GM21723 (cell line): ENCODE data around the gene CARMIL1.

Experiments
- ATAC-seq: cut with Tn5 transposase; IDR thresholded peaks from one replicate; pipeline ENCODE4 v1.9.1; 2021; ENCODE audit warnings: mild to moderate bottlenecking, moderate library complexity; ENCODE audit not compliant: unreplicated experiment

The CARMIL1 gene

DNA sequence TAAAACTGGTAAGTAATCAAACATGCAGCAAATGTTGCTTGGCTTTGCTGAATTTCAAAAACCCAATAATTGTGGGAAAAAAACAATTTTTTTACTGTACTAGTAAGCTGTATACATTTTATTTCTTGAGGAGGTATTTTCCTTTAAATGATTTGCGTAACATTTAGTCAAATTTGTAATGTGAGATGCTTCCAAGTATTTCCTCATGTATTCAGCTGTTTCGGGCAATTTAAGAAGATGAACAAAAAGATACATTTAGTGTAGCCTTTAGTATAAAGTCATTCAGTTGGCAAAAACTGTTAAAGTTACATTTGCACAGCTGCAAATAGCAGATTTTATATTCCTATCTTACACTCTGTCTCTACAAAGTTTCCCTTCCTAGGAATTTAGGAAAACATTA is 186.8 kb downstream of the CARMIL1 start:
- ATAC-seq, result no peak

DNA sequence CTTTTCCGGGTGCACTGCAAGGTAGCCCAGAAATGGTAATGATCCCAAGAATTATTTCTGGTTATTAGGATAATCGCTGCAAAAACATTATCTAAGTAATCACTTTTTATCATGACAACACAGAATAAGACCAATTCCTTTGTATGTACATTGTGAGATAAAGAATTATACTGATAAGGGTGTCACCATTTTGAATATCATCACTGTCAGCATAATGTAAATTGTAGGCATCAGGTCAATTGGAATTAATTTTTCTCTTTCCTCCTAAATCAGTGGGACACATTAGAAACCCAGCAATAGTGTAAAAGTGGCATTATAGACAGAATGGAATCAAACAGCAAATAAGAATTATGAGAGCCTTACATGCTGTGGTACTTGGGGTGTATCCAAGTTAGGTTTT is 189.7 kb downstream of the CARMIL1 start:
- ATAC-seq, result no peak

DNA sequence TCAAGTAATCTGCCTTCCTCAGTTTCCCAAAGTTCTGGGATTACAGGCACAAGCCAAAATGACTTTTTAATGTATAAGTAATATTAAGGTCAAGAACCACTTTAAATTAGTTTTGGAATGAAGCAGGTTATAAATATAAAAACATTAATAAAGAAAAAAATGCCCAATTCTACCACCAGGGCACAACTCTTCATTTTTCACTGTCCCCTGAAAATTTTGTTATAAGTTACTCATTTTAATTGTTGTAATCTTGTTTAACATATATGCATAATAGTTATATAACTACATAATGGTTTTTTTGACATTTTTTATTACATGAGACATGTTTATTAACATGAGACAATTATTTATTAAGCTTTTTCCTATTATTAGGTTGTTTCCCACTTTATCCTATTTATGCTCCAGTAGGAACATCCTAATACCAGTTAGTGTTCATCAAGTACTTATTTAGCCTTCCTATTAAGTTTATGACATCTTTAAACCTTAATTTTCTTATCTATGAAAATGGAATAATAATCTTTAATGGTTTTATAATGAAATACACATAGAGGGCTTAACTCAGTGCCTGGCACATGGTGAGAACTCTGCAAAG is 190.7 kb downstream of the CARMIL1 start:
- ATAC-seq, result no peak

DNA sequence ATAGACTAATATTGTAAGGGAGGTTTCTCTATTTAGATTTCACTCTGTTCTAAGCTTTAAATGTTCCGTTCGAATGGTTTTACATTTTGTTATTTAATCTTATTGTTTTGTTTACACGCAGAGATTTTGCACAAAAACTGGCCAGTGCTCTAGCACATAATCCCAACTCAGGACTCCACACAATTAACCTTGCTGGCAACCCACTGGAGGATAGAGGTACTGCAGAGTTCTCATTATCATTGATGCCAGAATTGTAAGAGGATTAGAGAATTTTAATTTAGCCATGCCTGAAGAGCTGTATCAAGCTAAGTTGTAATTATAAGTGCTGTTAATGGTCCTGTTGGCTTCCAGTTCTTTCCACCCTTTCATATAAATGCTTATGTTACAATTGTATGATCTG is 193.1 kb downstream of the CARMIL1 start:
- no peak for ATAC-seq

DNA sequence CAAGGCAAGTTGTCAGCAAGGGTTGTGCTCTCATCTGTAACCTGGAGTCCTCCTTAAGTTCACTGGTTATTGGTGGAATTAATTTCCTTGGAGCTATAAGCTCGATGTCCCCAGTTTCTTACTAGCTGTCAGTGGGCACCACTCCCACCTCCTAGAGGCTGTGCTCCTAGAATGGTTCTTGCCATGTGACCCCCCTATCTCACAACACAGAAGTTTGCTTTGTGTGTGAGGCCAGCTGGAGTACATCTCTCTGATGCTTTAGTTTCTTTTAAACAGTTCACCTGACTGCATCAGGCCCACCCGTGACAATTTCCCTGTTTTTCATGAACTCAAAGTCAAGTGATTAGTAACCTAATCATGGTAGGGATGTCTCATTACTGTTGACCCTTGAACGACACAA is 193.7 kb downstream of the CARMIL1 start:
- ATAC-seq, result no peak

DNA sequence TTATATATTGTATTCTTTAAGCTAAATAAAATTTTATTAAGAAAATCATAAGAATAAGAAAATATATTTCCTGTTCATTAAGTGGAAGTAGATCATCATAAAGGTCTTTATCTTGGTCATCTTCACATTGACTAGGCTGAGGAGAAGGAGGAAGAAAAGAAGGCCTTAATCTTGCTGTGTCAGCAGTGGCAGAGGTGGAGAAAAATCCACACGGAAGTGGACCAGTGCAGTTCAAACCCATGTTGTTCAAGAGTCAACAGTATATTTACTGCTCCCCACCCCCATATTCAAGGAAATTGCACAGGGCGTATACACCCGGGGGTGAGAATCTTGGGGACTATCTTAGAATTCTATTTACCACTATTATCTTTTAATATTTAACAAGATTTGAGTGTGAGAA is 194.3 kb downstream of the CARMIL1 start:
- ATAC-seq, result no peak

DNA sequence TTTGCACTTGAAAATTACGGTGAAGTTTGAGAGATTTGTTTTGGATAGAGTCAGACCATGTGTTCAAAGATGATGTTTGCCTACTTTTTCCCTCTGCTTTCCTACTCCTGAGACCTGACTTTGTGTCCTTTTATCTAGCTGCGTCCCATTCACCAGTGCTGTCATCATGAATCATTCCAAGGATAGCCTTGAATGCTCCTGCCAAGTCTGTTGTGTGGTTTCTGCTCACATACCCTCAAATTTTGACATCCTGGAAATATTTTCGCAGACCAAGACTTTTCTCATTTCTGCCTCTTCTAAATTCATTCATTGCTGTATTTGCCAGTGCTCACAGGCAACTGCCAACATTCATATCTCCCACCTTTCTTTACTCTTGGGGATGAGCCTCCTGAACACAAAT is 197.0 kb downstream of the CARMIL1 start:
- ATAC-seq, result no peak

DNA sequence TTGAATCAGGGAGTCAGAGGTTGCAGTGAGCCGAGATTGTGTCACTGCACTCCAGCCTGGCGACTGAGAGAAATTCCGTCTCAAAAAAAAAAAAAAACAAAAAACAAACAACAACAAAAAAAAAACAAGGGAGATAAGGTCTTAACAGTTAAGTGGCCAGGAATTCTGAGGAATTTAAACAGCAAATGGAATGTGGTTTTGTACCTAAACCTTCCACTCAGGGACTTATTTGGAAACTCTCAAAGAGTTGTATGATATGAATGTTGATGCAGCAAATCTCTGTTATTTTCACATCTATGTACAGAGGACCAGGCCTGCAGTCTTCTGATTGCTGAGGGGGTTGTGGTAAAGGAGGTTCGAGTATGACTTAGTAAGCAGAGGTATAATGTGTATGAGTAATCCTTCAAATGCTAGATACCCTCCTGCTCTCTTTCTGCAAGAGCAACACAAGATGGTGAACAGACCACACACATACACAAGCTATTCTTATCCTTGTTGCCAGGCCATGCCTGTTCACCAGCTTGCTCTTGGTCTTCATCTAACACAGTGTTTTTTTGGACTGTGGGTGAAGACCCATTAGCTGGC is 197.9 kb downstream of the CARMIL1 start:
- ATAC-seq, result no peak

DNA sequence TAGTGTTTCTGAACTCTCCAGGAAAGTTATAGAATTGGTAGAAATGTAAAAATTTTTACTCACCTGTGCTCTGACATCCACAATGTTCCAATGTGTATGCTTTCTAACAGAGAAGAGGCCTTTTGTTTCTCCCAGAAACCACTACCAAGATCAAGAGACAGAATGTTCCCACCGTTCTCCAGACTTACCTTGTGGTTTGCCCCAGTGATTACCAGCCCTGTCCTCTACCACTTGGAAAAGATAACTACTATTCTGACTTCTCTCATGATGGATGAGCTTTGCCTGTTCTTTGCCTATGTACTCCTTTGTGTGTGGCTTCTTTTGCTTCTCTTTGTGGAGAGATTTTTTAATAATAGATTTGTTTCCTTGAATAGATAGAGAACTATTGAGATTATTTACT is 199.8 kb downstream of the CARMIL1 start:
- no peak for ATAC-seq

DNA sequence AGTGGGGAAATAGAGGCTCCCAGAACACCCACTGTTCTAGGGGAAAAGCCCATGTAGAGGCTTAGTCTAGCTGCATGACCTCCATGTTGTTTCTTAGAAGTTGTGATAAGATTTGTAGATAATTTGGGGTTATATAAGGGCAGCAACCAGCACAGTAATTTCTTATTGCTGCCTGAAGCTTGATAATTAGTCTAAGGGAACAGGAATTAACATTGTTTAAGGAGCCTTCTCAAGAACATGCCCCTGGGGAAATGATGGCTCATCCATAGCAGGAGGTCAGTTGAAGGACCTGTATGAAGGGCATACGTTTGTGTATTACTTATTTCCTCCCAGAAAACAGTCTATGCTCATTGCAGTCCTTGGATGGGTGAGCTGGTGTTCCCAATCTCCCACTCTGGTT is 202.1 kb downstream of the CARMIL1 start:
- no peak for ATAC-seq

DNA sequence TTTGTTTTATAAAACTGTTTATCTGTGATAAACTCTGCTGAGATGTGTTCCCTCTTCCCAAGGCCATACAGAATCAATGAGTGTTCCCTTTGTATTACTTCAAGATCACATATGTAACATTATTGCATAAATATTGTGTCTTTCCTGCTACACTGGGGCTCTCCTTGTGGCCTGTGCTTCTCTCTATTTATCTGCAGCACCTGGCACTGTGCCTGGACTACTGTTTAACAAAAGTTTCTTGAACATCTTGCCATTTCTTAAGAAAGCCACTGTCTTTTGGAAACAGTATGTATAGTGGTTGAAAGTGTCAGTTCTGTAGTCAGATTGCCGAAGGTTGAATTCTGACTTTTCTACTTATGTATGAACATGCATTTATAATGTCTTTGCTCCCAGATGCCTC is 203.8 kb downstream of the CARMIL1 start:
- ATAC-seq, result no peak

DNA sequence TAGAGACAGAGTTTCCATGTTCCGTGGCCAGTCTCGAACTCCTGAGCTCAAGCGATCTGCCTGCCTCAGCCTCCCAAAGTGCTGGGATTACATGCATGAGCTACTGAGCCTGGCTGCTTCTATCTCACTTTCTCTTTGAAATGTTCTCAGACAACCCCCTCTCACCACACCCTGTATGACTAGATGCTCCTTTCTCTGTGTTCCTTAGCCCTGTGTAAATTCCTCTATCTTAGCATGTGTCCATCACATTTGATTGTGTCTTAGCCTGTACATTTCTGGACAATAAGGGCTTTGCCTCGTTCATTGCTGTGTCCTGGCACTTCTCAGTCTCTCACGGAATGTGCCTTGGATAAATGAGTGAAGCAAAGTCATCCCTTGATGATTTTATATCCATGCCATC is 204.8 kb downstream of the CARMIL1 start:
- no peak for ATAC-seq

DNA sequence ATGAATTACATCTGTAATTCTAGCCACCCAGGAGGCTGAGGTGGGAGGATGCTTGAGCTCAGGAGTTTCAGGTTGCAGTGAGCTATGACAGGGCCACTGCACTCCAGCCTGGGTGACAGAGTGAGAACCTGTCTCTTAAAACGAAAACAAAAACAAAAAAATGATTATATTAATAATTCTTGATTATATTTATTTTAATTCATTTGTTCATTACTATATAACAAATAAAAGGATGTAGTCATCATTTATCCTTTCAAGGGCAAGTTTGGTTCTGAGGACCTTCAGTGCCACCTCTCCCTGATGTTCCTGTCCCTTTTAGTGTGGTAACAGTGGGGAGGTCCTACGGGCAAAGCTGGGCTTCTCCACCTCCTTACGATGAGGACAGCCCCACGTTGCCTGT is 205.7 kb downstream of the CARMIL1 start:
- no peak for ATAC-seq

DNA sequence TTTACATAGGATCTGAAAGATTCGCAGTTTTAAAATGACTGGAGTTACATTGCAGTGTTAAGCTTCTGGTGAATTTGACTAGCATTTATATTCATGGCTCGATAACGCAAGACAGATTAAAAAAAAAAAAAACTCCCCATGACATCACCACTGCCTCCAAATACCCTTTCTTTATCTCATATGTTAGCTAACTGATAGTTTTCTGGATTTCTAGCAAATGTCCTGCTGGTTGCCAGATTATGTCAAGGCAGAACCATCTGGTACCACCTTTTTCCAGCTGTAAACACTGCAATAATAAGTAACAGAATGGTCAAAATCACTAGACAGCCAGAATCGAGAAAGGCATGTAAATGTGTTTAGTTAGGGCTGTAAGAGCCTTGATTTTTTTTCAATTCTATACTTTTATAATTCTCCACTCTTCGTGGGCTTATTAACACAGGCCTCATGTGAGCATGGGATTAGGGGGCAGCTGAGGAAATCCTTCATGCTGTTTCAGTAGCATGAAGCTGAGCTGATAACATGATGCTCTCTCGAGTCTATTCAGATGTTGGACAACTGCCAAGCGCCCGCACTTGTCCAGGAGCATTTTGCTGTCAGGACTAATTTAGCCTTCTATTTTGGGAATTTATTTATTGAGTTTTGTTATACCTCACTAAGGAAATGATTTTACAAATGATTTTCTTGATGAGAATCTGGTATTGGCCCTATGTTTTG is 206.8 kb downstream of the CARMIL1 start:
- no peak for ATAC-seq

DNA sequence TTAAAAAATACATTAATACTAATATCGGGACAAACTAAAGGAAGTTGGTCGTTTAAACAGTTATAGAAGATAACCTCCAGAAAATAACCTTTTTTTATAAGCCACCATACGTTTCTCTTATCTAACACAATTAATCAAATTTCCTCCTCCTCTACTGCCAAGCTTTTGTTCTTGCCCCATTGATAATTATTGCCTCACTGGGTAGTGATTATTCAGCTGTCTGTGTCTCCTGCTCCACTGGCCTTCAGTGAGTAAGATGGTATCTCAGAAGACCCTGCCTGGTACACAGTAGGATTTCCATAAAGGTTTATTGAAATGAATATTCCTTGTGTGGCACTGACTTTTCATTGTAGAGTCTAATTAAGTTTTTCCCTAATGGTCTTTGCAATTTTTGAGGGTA is 207.4 kb downstream of the CARMIL1 start:
- no peak for ATAC-seq

DNA sequence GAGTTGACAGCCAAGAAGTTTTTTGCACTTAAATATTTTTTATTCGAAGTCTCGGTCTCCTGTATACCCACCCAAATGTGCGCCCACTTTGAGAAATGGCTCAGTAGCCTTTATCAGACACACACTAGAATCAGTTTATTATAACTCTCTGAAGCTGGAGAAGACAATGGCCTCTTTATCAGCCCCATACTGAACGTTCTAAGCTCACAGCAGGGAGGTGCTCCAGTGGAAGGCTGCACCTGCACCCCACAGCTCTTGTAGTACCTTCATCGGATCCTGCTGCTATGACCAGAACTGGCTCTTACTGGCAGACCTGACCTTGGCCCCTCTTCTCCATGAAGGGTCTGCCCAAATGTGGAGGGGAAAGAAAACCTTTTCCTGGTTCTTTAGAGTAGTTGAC is 207.8 kb downstream of the CARMIL1 start:
- ATAC-seq, result no peak

DNA sequence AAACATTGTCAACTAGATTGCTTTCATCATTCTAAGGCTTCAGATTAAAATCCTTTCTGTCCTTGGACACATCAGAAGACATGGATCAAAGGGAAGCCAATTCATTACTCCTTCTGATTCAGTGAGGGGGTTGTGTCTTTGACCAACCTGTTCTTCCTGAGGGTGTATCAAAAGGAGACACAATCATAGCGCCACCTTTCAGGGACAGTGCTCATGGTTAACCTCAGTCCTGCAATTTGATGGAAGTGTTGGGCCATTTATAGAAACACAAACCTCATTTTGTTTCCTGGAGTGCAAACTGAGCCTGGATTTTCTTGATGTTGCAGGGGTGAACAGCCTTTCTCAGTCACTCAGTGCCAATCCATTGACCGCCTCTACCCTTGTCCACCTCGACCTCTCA is 209.0 kb downstream of the CARMIL1 start:
- no peak for ATAC-seq

DNA sequence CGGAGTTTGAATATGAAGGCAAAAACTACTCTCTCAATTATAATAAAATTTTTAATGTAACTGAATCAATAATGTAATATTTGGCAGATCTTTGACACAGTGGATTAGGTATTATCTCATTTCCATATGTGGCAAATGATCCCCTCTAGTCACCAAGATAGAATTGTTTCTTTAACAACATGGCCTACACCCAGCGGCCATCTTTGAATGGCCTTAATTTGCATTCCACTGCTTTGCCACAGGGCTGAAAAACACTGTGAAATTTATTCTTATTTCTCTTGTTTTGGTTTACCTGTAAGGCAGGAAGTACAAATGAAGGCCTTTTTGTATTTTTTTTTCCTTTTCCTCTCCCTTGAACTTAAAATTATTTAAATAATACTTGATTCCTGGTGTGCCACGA is 210.2 kb downstream of the CARMIL1 start:
- no peak for ATAC-seq

DNA sequence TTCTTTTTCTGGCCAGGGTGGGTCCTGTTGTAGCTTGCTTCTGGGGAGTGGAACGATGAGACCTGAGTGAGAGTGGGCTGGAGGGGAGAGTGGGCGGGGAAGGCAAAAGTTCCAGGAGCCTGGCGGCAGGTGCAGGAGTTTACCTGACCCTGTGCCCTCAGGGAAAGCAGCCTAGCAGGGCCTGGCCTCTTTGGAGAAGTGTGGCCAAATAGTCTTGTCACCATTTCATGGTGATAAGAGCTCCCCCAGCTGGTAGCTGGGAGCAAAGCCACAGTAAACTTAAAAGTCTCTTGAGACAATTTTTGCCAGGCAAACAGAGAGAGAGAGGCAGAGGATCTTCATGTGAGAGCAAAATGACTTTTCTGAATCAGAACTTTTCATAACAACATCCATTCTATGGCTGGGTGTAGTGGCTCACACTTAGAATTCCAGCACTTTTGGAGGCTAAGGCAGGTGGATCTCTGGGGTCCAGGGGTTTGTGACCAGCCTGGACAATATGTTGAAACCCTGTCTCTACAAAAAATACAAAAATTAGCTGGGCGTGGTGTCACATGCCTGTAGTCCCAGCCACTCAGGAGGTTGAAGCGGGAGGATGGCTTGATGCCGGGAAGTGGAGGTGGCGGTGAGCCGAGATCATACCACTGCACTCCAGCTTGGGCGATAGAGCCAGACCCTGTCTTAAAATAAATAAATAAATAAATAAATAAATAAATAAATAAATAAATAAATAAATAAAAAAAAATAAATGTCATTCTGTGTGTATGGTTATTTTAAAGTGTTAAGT is 211.0 kb downstream of the CARMIL1 start:
- peak; percentile 80 for ATAC-seq

DNA sequence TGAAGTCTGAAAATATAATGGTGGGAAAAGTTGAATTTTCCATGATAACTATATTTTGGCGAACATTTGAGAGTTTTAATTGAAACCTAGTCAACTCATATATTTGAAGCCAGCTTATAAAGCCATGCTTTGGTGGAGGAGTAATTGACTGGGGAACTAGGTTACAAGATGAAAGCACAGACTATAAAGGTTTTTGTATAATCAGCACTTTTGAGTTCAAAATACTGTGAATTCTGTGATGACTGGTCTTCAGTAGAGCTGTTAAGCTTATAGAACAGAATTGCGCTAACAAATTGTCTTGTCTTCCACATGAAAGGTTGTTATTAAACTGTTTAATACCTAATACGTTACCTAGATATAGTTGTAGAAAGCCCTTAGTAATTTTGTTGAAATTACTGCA is 213.8 kb downstream of the CARMIL1 start:
- no peak for ATAC-seq

DNA sequence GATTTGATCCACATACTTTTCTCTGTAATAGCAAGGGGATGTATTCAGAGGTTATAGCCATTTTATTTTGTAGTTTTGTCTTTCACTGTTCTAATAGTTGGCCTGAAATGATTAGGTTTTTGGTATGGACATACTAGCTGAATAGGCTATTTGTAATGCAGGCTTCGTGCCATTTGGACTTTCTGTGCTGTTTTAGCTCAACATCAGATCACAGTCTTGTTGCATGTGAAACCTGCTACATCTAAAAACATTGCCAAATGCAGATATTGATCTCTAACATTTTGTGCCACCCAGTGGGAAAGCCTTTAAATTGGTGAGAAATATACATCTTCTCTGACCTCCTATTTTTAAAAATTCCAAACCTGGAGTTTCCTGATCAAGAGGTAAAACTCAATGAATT is 215.3 kb downstream of the CARMIL1 start:
- no peak for ATAC-seq
